NCI-H1105 (cell line): ENCODE measurements around the gene ACACA.
"Not testable (repeated sequence)": the region's sequence is repeated elsewhere in the genome, so short reads cannot be mapped to it uniquely, and the experiment has no call there.

Source experiments
- DNase-seq: peaks from one replicate; lab custom pipeline; 2025; lab: John Stamatoyannopoulos, UW

The ACACA gene

GRCh38 chr17:37174205-37174604 is 232.4 kb downstream of the ACACA start:
- DNase-seq = no peak

GRCh38 chr17:37170881-37171425 is 235.7 kb downstream of the ACACA start:
- no peak for DNase-seq

GRCh38 chr17:37168731-37169353 is 237.8 kb downstream of the ACACA start:
- no peak for DNase-seq

DNA sequence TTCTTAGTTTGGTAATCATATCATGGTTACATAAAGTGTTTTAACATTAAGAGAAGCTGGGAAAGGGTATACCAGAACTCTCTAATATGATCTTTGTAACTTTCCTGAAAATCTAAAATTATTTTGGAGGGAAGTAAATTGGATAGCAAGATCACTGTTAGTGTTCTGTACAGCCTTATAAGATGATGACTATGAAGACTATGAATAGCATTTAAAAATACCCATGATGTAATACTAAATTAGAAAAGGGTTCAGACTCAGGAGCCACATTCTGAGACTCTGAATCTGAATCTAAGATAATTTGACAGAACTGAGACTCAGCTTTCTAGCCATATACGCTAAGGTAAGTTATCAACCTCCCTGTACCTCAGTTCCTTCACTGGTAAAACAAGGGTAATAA is 238.9 kb downstream of the ACACA start:
- DNase-seq = no peak

DNA sequence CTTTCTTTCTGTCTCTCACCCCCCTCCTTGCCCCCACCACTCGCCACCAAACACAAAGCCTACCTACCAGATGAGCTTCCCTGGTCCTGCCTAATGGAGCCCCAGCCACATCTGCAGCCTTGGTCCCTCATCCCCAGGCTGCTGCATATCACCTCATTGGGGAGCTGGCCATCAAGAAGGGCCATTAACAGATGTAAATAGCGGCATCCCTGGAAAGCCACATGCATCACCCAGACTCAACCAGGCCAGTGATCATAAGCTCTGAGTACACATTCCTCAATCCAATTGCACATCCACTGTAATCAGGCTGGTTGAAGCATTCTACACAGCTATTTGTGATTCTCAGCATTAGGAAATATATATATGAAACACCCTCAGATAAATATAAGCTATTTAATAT is 242.6 kb downstream of the ACACA start:
- no peak for DNase-seq

- DNase-seq = no peak
These were observed 243.8 kb downstream of the ACACA start for GRCh38 chr17:37162800-37163199.

DNA sequence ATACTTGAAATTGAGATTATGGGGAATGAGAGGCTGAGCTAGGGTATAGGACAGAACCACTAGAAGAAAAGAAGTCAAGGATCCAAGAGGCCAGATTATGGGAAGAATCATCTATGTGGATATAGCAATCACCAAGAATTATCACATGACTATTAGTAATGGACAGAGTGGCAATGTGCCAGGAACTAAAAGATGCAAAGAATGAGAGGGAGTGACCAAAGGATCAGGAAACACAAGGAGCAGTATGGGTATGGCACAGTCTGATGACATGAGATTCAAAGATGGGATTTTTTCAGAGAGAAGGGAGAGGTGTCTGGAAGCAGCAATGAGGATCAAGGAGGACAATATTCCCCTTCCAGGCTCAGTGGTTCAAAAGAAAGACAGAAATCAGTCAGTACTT is 245.7 kb downstream of the ACACA start:
- DNase-seq = no peak

DNA sequence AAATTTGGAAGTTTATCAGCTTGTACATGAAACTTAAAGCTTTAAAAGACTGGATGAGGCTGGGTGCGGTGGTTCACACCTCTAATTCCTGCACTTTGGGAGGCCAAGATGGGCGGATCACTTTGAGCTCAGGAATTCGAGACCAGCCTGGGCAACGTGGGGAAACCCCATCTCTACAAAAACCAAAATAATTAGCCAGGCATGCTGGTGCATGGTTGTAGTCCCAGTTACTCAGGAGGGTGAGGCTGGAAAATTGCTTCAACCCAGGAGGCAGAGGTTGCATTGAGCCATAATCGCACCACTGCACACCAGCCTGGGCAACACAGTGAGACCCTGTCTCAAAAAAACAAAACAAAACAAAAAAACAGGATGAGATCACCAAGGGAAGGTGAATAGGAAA is 248.3 kb downstream of the ACACA start:
- DNase-seq = no peak

GRCh38 chr17:37148156-37148555 is 258.5 kb downstream of the ACACA start:
- no peak for DNase-seq

GRCh38 chr17:37147301-37147812 is 259.3 kb downstream of the ACACA start:
- no peak for DNase-seq

GRCh38 chr17:37146086-37147064 is 260.3 kb downstream of the ACACA start:
- DNase-seq = no peak

GRCh38 chr17:37144075-37144701 is 262.4 kb downstream of the ACACA start:
- no peak for DNase-seq

GRCh38 chr17:37143558-37143957 is 263.1 kb downstream of the ACACA start:
- DNase-seq = not testable (repeated sequence)

DNA sequence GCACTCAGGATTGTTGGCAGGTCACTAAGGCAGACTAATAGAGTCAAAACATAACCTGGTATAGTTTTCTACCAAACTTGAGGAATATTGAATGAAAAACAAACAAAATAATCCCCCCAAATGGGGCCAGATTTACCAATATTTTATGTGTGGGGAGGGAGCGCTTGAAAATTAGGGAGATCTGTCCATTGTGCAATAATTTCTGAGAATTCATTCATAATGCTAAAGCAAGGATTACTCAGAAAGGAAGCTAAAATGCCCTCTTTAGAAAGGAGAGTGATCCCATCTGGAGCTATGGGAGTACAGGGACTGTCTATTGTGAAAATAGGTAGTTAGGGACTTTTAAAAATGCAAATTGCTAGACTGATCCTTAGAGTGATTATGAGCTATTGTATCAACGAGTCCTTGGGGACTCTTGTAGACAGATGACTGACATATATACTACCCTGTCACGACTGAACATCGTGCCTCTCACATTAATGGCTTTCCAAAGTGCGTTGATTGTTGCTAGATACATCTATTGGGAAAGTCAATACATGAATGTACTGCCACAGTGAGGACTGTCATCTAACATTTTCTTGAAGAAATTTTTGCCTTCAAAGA is 264.2 kb downstream of the ACACA start:
- no peak for DNase-seq

- no peak for DNase-seq
These were observed 268.0 kb downstream of the ACACA start for GRCh38 chr17:37138571-37139120.

DNA sequence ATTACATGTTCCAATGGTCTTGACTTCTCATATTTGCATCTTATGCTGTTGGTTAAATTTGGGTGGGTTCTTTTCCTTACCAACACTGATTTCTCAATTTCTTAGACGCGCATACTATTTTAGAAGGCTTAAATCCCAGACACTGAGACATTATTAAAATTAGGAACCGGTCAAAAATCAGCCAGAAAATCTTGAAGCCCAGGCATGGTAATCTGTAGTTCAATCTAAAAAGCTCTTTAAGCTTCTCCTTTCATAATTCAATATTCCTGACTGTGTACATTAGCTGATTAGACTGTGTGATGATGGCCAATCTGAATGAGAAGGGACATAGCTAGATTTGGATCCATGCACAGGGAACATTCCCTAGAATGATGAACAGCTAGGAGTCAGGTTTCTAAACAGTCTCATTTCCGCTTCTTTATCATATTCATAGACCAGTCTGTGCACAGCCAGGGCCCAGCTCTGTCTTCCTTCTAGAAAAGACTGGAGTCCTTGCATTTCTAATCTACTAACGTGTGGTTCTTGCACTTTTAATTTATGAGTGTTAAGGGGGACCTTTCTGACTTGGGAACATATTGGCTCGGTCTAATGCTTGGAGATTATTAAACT is 268.6 kb downstream of the ACACA start:
- no peak for DNase-seq

GRCh38 chr17:37137070-37137610 is 269.5 kb downstream of the ACACA start:
- no peak for DNase-seq

DNA sequence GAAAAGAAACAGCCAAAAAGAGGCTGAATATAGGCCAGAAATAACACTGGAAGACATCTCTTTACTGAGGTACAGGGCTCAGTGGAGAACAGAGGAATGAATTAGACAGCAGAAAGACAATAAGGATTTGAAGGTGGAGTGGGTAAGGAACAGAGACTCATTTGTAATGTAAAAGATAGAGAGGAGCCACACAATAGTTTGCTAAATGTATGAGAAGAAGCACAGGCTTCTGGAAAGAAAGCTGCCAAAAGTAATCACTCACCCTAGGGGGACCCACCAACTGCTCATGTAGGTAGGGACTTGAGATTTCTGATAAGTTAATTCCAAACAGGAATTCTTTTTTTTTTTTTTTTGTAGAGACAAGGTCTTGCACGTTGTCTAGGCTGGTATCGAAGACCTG is 271.1 kb downstream of the ACACA start:
- DNase-seq = no peak

GRCh38 chr17:37134050-37134449 is 272.6 kb downstream of the ACACA start:
- DNase-seq = no peak

GRCh38 chr17:37133136-37133535 is 273.5 kb downstream of the ACACA start:
- no peak for DNase-seq
